SK-N-SH (cell line): ENCODE data around the gene SMS.
A peak's percentile ranks its signal among the peaks of the same experiment; 100 is the strongest.

ENCODE experiments used
- CTCF ChIP-seq: fragments of 200-600 bp; sonication (generic); IDR thresholded peaks from 2 replicates; pipeline ENCODE4 v1.6.1; 2017; ENCODE audit warnings: antibody characterized with exemption, mild to moderate bottlenecking, moderate library complexity
- EP300 ChIP-seq, 2 experiments: IDR thresholded peaks; 2 replicates each; pipeline versions ENCODE4 v1.4.0 to v1.6.1; 2012; ENCODE audit warnings: borderline replicate concordance in 1 of 2, low read depth in 1 of 2, low read length in 1 of 2
- FOXM1 ChIP-seq: IDR thresholded peaks from 2 replicates; pipeline ENCODE4 v1.4.0; 2012; ENCODE audit warnings: low read depth, mild to moderate bottlenecking
- GABPA ChIP-seq: IDR thresholded peaks from 2 replicates; pipeline ENCODE4 v1.4.0; 2012; ENCODE audit warnings: low read depth, mild to moderate bottlenecking
- JUND ChIP-seq: IDR thresholded peaks from 2 replicates; pipeline ENCODE4 v1.4.0; 2012
- NFIC ChIP-seq: IDR thresholded peaks from 2 replicates; pipeline ENCODE4 v1.4.0; 2012; ENCODE audit warnings: borderline replicate concordance
- RAD21 ChIP-seq: IDR thresholded peaks from 2 replicates; pipeline ENCODE4 v1.6.1; 2012; ENCODE audit warnings: mild to moderate bottlenecking, low read length
- REST ChIP-seq: IDR thresholded peaks from 2 replicates; pipeline ENCODE4 v1.6.1; 2012; ENCODE audit warnings: mild to moderate bottlenecking, low read depth, low read length, moderate library complexity
- SIN3A ChIP-seq: IDR thresholded peaks from 2 replicates; pipeline ENCODE4 v1.6.1; 2012; ENCODE audit warnings: low read depth, mild to moderate bottlenecking, low read length, moderate library complexity, borderline replicate concordance
- SMC3 ChIP-seq: IDR thresholded peaks from 2 replicates; pipeline ENCODE4 v1.6.1; 2012; ENCODE audit warnings: low read depth, low read length, improper control_type of control experiment
- ZBTB33 ChIP-seq: IDR thresholded peaks from 2 replicates; pipeline ENCODE4 v1.4.0; 2012; ENCODE audit warnings: low read depth, borderline replicate concordance

GRCh38 chrX:21946925-21947641 lies 6.6 kb downstream of the SMS start:
- no peak for TF ChIP-seq GABPA
- no peak for TF ChIP-seq SMC3
- TF ChIP-seq EP300 (IDR thresholded peaks at IDR 0.05; ENCODE audit: borderline replicate concordance in 1 of 2, low read depth in 1 of 2, low read length in 1 of 2) = peak in 1 of 2 experiments; percentile 15; a peak in 1 of 4 replicates
- TF ChIP-seq RAD21 = no peak
- TF ChIP-seq CTCF = no peak
- TF ChIP-seq NFIC = no peak
- TF ChIP-seq JUND = 0 out of 2 replicates have a peak, but pooled peaks have one; percentile 16
- no peak for TF ChIP-seq SIN3A
- TF ChIP-seq ZBTB33 = no peak
- no peak for TF ChIP-seq FOXM1
- no peak for TF ChIP-seq REST
